Mucosa of stomach (tissue), 1 donor: ENCODE measurements around the gene DPP10.

ENCODE experiments used
- H3K27me3 ChIP-seq: one replicate; pipeline ENCODE4 v1.7.0; 2013; ENCODE audit warnings: mild to moderate bottlenecking, low read length; ENCODE audit not compliant: control insufficient read depth, insufficient read depth
- H3K36me3 ChIP-seq: one replicate; pipeline ENCODE4 v1.7.0; 2013; ENCODE audit warnings: low read length; ENCODE audit not compliant: control insufficient read depth, insufficient read depth
- H3K4me1 ChIP-seq: one replicate; pipeline ENCODE4 v1.7.0; 2013; ENCODE audit warnings: mild to moderate bottlenecking, low read length; ENCODE audit not compliant: control insufficient read depth, insufficient read depth
- H3K4me3 ChIP-seq: one replicate; pipeline ENCODE4 v1.7.0; 2013; ENCODE audit warnings: low read length
- H3K9ac ChIP-seq: one replicate; pipeline ENCODE4 v1.7.0; 2013; ENCODE audit warnings: mild to moderate bottlenecking, low read length, moderate library complexity
- H3K9me3 ChIP-seq: one replicate; pipeline ENCODE4 v1.7.0; 2013; ENCODE audit warnings: mild to moderate bottlenecking, low read length, moderate library complexity; ENCODE audit not compliant: control insufficient read depth
- donor health status: Pancreatic carcinoma.

Gene DPP10

DNA sequence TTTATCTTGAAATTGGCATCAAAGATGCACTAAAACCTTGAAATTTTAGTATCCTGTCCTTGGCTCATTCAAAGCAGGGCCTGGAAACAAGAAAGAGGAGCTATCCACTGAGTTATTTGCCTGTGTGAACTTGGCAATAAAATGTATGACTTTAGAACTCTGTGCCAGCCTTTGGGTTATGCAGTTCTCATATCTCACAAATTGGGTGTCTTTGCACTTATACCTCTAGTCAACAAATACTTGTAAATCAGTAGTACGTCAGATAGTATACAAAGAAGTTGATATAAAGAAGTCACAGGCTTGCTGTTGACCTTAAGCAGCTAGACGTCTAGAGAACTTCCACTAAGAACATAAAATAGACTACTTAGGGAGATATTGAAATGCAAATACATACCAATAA lies 1331.9 kb downstream of the DPP10 start:
- H3K4me1 ChIP-seq, result no peaks in the 10 kb centered on the region
- H3K36me3 ChIP-seq, result no peaks in the 10 kb centered on the region

DNA sequence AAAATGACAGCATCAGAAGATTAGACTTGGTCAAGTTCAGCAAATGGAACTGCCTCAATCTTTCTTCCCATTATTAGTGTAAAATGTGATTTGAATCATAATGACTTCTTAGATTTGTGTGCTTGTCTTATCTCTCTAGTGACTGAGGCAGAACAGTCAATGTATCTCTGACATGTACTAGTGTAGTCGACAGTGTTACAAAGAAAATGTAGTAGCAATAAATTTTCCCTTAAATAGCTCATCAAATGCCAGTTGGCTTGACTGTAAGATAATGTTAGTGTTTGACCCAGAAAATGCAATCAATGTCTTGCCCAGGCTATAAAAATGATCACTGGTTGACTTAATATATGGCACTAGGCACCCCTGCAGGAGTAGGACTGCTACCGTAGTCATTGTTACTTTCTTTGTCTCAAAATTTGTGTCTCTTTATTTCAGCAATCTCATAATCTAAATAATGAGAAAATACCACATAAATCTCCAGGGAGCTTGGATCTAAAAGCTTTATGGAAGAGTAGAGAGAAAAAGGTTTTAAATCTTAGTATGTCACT lies 1336.7 kb downstream of the DPP10 start:
- Histone ChIP-seq H3K4me3 (no peak overlapping the region), H3K9me3 (no peaks in the 10 kb centered on the region), H3K27me3 (no peaks in the 10 kb centered on the region), H3K4me1 (no peaks in the 10 kb centered on the region), H3K36me3 (no peaks in the 10 kb centered on the region), H3K9ac (no peak overlapping the region)

More for the DNA sequence above, 1331.9 kb downstream of the DPP10 start:
- H3K9ac ChIP-seq, result no peak overlapping the region
- no peak overlapping the region for H3K4me3 ChIP-seq
- no peaks in the 10 kb centered on the region for H3K27me3 ChIP-seq
- H3K9me3 ChIP-seq, result no peaks in the 10 kb centered on the region

DNA sequence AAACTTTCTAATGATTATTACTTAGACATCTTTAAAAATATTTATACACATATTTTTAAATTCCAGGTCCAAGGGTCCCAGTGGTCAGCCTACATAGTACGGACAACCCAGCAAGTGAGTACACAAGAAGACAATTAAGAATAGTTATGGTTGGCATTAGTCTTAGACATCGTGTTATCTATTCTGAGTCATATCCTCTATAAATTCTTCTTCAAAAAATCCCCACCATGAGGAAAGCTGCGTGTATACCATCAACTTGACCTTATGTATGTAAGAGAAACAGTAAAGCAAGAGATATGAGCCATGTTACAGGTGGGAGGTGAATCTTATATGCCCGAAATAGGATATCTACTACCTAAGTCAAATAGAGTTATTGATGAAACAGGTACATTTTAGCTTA lies 1339.8 kb downstream of the DPP10 start:
- H3K36me3 ChIP-seq, result no peaks in the 10 kb centered on the region
- H3K9ac ChIP-seq, result no peak overlapping the region
- H3K4me3 ChIP-seq, result no peak overlapping the region
- H3K27me3 ChIP-seq, result no peaks in the 10 kb centered on the region
- H3K9me3 ChIP-seq, result no peaks in the 10 kb centered on the region
- H3K4me1 ChIP-seq, result no peaks in the 10 kb centered on the region

- Histone ChIP-seq H3K4me3 (no peak overlapping the region), H3K4me1 (no peaks in the 10 kb centered on the region), H3K36me3 (no peaks in the 10 kb centered on the region), H3K9me3 (no peaks in the 10 kb centered on the region), H3K27me3 (no peaks in the 10 kb centered on the region), H3K9ac (no peak overlapping the region)
These were observed 1353.6 kb downstream of the DPP10 start for GRCh38 chr2:115796078-115796477.

GRCh38 chr2:115807276-115807675 lies 1364.8 kb downstream of the DPP10 start:
- Histone ChIP-seq H3K9ac (no peak overlapping the region), H3K27me3 (no peaks in the 10 kb centered on the region), H3K4me1 (no peaks in the 10 kb centered on the region), H3K9me3 (no peaks in the 10 kb centered on the region), H3K36me3 (no peaks in the 10 kb centered on the region), H3K4me3 (no peak overlapping the region)

DNA sequence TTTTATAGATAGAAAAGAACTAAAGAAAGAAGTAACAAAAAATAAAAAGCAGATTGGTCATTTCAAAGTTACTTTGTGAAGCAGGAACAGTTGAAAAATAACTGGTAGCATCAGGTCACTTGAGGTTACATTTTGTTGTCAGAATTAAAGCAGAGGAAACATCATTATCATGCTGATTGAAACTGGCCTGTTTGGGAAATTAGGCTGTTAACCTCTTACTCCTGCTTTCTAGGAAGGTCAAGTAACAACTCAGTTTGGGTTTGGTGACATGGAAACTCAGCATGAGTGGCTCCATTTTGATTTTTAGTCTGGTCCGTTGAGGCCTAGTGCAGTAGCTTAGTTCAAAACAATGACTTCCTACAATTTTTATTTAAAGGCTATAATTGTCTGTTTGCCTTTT lies 1383.5 kb downstream of the DPP10 start:
- H3K9ac ChIP-seq, result no peak overlapping the region

DNA sequence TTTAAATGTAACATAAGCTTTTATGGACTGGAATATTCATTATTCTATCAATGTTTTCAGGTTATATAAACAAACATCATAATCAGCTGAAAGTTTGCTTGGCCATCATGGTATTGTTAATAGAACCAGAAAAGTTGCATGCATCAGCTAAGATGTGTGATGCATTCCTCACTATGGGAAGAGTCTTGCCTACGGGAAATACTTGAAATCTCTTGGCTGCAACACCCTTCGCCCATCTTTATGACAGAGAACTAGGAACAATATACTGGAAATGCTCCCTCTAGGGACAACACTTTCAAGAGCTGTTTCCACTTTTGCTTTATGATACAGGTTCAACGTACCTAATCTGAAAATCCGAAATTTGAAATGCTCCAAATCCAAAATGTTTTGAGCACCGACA lies 1390.8 kb downstream of the DPP10 start:
- Histone ChIP-seq H3K27me3 (no peaks in the 10 kb centered on the region), H3K9ac (no peak overlapping the region), H3K4me3 (no peak overlapping the region), H3K9me3 (no peaks in the 10 kb centered on the region), H3K36me3 (no peaks in the 10 kb centered on the region), H3K4me1 (no peaks in the 10 kb centered on the region)

More for the DNA sequence above, 1383.5 kb downstream of the DPP10 start:
- no peaks in the 10 kb centered on the region for H3K27me3 ChIP-seq
- H3K9me3 ChIP-seq, result no peaks in the 10 kb centered on the region
- H3K4me3 ChIP-seq, result no peak overlapping the region
- H3K4me1 ChIP-seq, result no peaks in the 10 kb centered on the region
- no peaks in the 10 kb centered on the region for H3K36me3 ChIP-seq

DNA sequence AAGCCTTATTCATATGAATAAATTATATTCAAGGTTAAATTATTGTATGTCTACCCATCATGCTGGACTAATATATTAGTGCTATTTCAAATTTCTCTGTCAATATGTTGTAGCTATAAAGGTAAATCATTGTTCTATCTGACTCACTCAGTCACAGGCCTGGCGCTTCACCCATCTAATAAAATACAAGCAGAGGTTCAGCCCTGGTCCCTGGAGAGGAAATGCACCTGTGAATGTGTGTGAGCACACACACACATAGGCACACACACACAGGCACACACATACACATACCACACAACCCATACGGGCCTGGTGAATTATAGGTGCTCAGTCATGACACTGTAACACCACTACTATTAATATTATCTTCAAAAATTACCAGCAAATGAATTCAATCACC lies 1396.1 kb downstream of the DPP10 start:
- H3K4me1 ChIP-seq, result no peaks in the 10 kb centered on the region
- H3K9me3 ChIP-seq, result no peaks in the 10 kb centered on the region
- H3K4me3 ChIP-seq, result no peak overlapping the region
- H3K36me3 ChIP-seq, result no peaks in the 10 kb centered on the region
- H3K9ac ChIP-seq, result no peak overlapping the region
- no peaks in the 10 kb centered on the region for H3K27me3 ChIP-seq

DNA sequence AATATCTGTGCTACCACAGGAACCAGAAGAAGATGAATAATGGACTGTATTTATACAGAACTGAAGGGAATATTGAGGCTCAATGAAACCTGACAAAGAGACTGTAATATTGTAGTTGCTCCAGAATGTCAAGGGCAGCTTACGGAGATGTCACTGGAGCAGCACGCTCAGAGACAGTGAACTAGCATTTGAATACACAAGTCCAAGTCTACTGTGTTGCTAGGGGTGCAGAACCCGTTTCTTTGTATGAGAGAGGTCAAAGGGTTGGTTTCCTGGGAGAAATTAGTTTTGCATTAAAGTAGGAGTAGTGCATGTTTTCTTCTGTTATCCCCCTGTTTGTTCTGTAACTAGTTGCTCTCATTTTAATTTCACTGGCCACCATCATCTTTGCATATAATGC lies 1399.9 kb downstream of the DPP10 start:
- Histone ChIP-seq H3K27me3 (no peaks in the 10 kb centered on the region), H3K9me3 (no peaks in the 10 kb centered on the region)

DNA sequence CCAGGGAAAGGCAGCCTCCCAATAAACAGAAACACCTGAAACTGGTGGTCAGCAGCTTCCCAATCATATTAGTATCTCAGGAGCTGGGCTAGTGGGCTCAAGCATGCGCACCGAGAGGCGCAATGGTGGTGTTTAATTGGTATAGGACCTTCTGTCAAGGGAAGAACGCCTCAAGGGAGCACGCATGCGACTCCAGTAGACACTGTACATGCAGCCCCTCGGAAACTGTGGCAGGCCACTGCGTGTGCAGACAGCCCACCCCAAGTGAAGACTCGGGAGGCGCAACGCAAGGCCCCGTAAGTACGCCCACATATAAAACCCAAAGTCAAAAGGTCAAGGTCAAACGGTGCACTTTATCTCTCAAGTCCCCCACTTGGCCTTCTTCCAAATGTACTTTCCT lies 1405.8 kb downstream of the DPP10 start:
- no peak overlapping the region for H3K4me3 ChIP-seq
- no peaks in the 10 kb centered on the region for H3K27me3 ChIP-seq
- no peaks in the 10 kb centered on the region for H3K9me3 ChIP-seq
- H3K9ac ChIP-seq, result no peak overlapping the region
- no peaks in the 10 kb centered on the region for H3K4me1 ChIP-seq
- no peaks in the 10 kb centered on the region for H3K36me3 ChIP-seq

More for the DNA sequence above, 1399.9 kb downstream of the DPP10 start:
- no peaks in the 10 kb centered on the region for H3K36me3 ChIP-seq
- H3K4me1 ChIP-seq, result no peaks in the 10 kb centered on the region
- no peak overlapping the region for H3K4me3 ChIP-seq
- no peak overlapping the region for H3K9ac ChIP-seq

DNA sequence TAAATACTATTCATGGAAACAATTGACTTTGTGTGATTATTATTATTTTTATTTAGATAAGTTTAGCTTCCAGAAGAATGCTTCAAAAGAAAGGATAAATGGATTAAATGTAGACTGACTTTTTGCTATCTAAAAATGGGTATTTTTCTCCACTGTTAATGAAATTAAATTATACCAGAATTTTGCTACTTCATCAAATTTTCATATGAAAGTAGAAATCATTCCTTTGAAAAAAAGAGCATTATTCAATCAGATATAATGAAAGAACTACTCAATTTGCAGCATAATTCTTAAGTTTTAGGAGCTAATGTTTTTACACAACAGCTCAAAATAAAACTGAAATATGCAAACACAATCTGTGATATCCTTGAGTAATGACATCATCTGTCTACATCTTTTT lies 1424.6 kb downstream of the DPP10 start:
- no peaks in the 10 kb centered on the region for H3K9me3 ChIP-seq
- H3K36me3 ChIP-seq, result no peaks in the 10 kb centered on the region

GRCh38 chr2:115874427-115874826 lies 1432.0 kb downstream of the DPP10 start:
- no peaks in the 10 kb centered on the region for H3K36me3 ChIP-seq
- no peak overlapping the region for H3K4me3 ChIP-seq
- H3K9me3 ChIP-seq, result no peaks in the 10 kb centered on the region
- no peak overlapping the region for H3K9ac ChIP-seq
- no peaks in the 10 kb centered on the region for H3K4me1 ChIP-seq
- no peaks in the 10 kb centered on the region for H3K27me3 ChIP-seq

More for the DNA sequence above, 1424.6 kb downstream of the DPP10 start:
- H3K4me1 ChIP-seq, result no peaks in the 10 kb centered on the region
- H3K27me3 ChIP-seq, result no peaks in the 10 kb centered on the region
- no peak overlapping the region for H3K4me3 ChIP-seq
- no peak overlapping the region for H3K9ac ChIP-seq

GRCh38 chr2:115880558-115880957 lies 1438.1 kb downstream of the DPP10 start:
- Histone ChIP-seq H3K9ac (no peak overlapping the region), H3K9me3 (no peaks in the 10 kb centered on the region)

More at GRCh38 chr2:115880558-115880957, 1438.1 kb downstream of the DPP10 start:
- Histone ChIP-seq H3K27me3 (no peaks in the 10 kb centered on the region), H3K4me3 (no peak overlapping the region), H3K36me3 (no peaks in the 10 kb centered on the region), H3K4me1 (no peaks in the 10 kb centered on the region)
